SK-N-SH treated with all-trans-retinoic acid at 6 μM for 48 hours (cell line): ENCODE measurements around the gene ASCC1.
A peak's percentile ranks its signal among the peaks of the same experiment; 100 is the strongest.

Experiments
- ATAC-seq: fragments of 200-7000 bp; cut with Tn5 transposase; 3 replicates; pipeline ENCODE4 v1.9.1; 2020; ENCODE audit warnings: mild to moderate bottlenecking, moderate library complexity
- ARNTL ChIP-seq: fragments of 450-650 bp; formaldehyde crosslinking; IDR thresholded peaks from 2 replicates; pipeline ENCODE4 v1.5.0; 2020; ENCODE audit warnings: low read depth, mild to moderate bottlenecking, moderate library complexity, borderline replicate concordance
- BACH2 ChIP-seq: fragments of 250-450 bp; sonication (Bioruptor Pico); IDR thresholded peaks from 2 replicates; pipeline ENCODE4 v1.9.0; 2021; ENCODE audit warnings: mild to moderate bottlenecking, borderline replicate concordance
- CSDC2 ChIP-seq: fragments of 250-450 bp; sonication (Bioruptor Pico); IDR thresholded peaks from 2 replicates; pipeline ENCODE4 v1.5.0; 2020; ENCODE audit warnings: mild to moderate bottlenecking, moderate library complexity
- CSRNP3 ChIP-seq: fragments of 250-450 bp; sonication (Bioruptor Pico); IDR thresholded peaks from 2 replicates; pipeline ENCODE4 v1.5.1; 2021; ENCODE audit warnings: mild to moderate bottlenecking, moderate library complexity
- GLIS3 ChIP-seq: fragments of 250-450 bp; sonication (Bioruptor Pico); IDR thresholded peaks from 2 replicates; pipeline ENCODE4 v1.5.0; 2020; ENCODE audit warnings: mild to moderate bottlenecking, moderate library complexity
- ISL1 ChIP-seq: fragments of 250-450 bp; sonication (Bioruptor Pico); IDR thresholded peaks from 2 replicates; pipeline ENCODE4 v2.1.2; 2022; ENCODE audit warnings: mild to moderate bottlenecking, moderate library complexity
- OSR1 ChIP-seq: fragments of 250-450 bp; sonication (Bioruptor Pico); IDR thresholded peaks from 2 replicates; pipeline ENCODE4 v1.8.0; 2022; ENCODE audit warnings: moderate library complexity, mild to moderate bottlenecking, inconsistent platforms
- PATZ1 ChIP-seq: fragments of 250-450 bp; sonication (Bioruptor Pico); IDR thresholded peaks from 2 replicates; pipeline ENCODE4 v1.8.0; 2020; ENCODE audit warnings: mild to moderate bottlenecking, moderate library complexity, borderline replicate concordance
- RARB ChIP-seq: fragments of 250-450 bp; sonication (Bioruptor Pico); IDR thresholded peaks from 2 replicates; pipeline ENCODE4 v1.8.0; 2021; ENCODE audit warnings: mild to moderate bottlenecking, moderate library complexity
- SNAI2 ChIP-seq: fragments of 250-450 bp; sonication (Bioruptor Pico); IDR thresholded peaks from 2 replicates; pipeline ENCODE4 v1.5.0; 2020; ENCODE audit warnings: mild to moderate bottlenecking, moderate library complexity
- TCF4 ChIP-seq: fragments of 250-450 bp; sonication (Bioruptor Pico); IDR thresholded peaks from 2 replicates; pipeline ENCODE4 v1.8.0; 2021; ENCODE audit warnings: mild to moderate bottlenecking, moderate library complexity, borderline replicate concordance
- TSHZ2 ChIP-seq: fragments of 250-450 bp; sonication (Bioruptor Pico); IDR thresholded peaks from 2 replicates; pipeline ENCODE4 v1.5.0; 2020; ENCODE audit warnings: mild to moderate bottlenecking, moderate library complexity
- ZC3H10 ChIP-seq: fragments of 250-450 bp; sonication (Bioruptor Pico); IDR thresholded peaks from 2 replicates; pipeline ENCODE4 v1.5.1; 2021; ENCODE audit warnings: mild to moderate bottlenecking, moderate library complexity
- ZFP3 ChIP-seq: fragments of 250-450 bp; sonication (Bioruptor Pico); IDR thresholded peaks from 2 replicates; pipeline ENCODE4 v1.5.0; 2020; ENCODE audit warnings: mild to moderate bottlenecking, moderate library complexity
- ZFP30 ChIP-seq: fragments of 450-650 bp; formaldehyde crosslinking; IDR thresholded peaks from 2 replicates; pipeline ENCODE4 v1.5.0; 2022; ENCODE audit warnings: mild to moderate bottlenecking, moderate library complexity
- ZNF565 ChIP-seq: fragments of 450-650 bp; formaldehyde crosslinking; conservative IDR thresholded peaks from 2 replicates; pipeline ENCODE4 v1.5.0; 2020; ENCODE audit warnings: low read depth, mild to moderate bottlenecking, moderate library complexity
- ZNF70 ChIP-seq: fragments of 450-650 bp; formaldehyde crosslinking; IDR thresholded peaks from 2 replicates; pipeline ENCODE4 v1.5.0; 2020; ENCODE audit warnings: mild to moderate bottlenecking, moderate library complexity
- ZNF8 ChIP-seq: fragments of 450-650 bp; formaldehyde crosslinking; IDR thresholded peaks from 2 replicates; pipeline ENCODE4 v1.5.0; 2020; ENCODE audit warnings: mild to moderate bottlenecking, moderate library complexity
- TF ChIP-seq, protein P1 (sequence below): fragments of 250-450 bp; sonication (Bioruptor Pico); IDR thresholded peaks from 2 replicates; pipeline ENCODE4 v1.8.0; 2021; ENCODE audit warnings: low read depth, mild to moderate bottlenecking, moderate library complexity, borderline replicate concordance

Gene ASCC1

GRCh38 chr10:72089618-72090017 is 126.5 kb downstream of the ASCC1 start (continued):
- TF ChIP-seq CSRNP3 (no peak), PATZ1 (CRISPR knock-in tag) (no peak), CSDC2 (CRISPR knock-in tag) (no peak), ISL1 (CRISPR knock-in tag) (no peak), BACH2 (CRISPR knock-in tag) (no peak), ZNF8 (CRISPR knock-in tag) (no peak)

GRCh38 chr10:72088889-72089575 is 127.0 kb downstream of the ASCC1 start:
- TF ChIP-seq TSHZ2 (CRISPR knock-in tag) (no peak), CSDC2 (CRISPR knock-in tag) (no peak), BACH2 (CRISPR knock-in tag) (no peak), ZNF565 (CRISPR knock-in tag) (no peak), ZFP30 (CRISPR knock-in tag) (no peak), ARNTL (no peak), ISL1 (CRISPR knock-in tag) (no peak), ZNF70 (no peak), OSR1 (CRISPR knock-in tag) (no peak), CSRNP3 (no peak)
- no peak; the same call in 2 of the 3 replicates for ATAC-seq

DNA sequence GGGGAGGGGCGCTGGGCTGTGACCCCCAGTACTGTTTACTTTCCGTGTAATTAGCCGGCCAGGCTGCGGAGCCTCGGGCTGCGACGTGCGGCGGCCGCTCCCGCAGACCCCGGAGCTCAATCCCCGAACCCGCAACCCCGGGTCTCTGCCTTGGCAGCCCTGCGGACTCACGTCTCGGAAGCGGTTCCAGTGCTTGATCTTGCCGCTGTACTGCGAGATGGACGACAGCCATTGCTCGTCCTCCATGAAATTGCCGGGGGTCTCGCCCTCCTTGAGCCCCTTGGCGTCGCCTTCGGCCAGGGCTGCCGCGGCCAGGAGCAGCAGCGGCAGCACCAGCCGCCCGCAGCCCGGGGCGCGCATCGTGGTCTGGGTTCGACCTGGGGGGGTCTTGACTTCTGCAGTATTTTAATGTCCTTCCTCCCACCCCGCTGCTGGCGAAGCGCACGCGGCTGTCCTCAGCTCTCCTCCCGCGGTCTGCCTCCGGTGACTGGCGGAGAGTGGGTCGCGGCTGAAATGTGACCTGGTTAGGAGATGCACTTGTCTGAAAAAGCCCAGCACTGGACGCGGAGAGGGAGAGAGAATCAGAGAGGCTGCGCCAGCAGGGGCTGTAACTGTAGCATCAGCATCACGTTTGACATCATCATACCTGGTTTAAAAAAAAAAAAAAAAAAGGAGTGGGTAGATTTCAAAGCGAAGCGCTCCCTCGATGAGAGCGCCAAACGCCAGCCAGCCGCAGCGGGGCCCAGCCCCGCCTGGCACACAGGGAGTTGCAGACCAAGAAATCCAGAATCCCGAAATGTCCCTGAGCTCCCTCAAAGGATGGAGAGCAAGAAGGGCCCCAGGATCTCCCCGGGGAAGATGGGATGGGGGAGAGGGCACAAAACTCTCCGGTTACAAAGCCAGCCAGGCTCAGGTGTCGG is 127.8 kb downstream of the ASCC1 start, which contains the start of gene SPOCK2:
TSS of gene SPOCK2 (minus strand) at position 583 of the 920 bp plus-strand sequence. CDS start at position 360, 223 bp downstream.
- ATAC-seq, result peak; percentile 56
- TF ChIP-seq ZC3H10 (no peak), ISL1 (CRISPR knock-in tag) (no peak), TSHZ2 (CRISPR knock-in tag) (no peak), ZNF70 (no peak), OSR1 (CRISPR knock-in tag) (no peak), CSRNP3 (no peak), GLIS3 (no peak), ARNTL (no peak), TCF4 (CRISPR knock-in tag) (no peak), CSDC2 (CRISPR knock-in tag) (no peak), ZFP3 (CRISPR knock-in tag) (no peak), ZFP30 (CRISPR knock-in tag) (no peak), ZNF565 (CRISPR knock-in tag) (no peak), RARB (CRISPR knock-in tag) (no peak), BACH2 (CRISPR knock-in tag) (no peak), ZNF8 (CRISPR knock-in tag) (no peak), SNAI2 (no peak)
- TF ChIP-seq, protein P1, sequence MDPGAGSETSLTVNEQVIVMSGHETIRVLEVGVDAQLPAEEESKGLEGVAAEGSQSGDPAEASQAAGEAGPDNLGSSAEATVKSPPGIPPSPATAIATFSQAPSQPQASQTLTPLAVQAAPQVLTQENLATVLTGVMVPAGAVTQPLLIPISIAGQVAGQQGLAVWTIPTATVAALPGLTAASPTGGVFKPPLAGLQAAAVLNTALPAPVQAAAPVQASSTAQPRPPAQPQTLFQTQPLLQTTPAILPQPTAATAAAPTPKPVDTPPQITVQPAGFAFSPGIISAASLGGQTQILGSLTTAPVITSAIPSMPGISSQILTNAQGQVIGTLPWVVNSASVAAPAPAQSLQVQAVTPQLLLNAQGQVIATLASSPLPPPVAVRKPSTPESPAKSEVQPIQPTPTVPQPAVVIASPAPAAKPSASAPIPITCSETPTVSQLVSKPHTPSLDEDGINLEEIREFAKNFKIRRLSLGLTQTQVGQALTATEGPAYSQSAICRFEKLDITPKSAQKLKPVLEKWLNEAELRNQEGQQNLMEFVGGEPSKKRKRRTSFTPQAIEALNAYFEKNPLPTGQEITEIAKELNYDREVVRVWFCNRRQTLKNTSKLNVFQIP, result no peak
